Measurements from ENCODE around the gene BRWD1. TPM values are rescaled to one million over a fixed set of nuclear protein-coding genes. Genes with fewer than 3 reads are reported as not detected.

Gene BRWD1
- total RNA-seq, 2 experiments from 2014 or later: 53.2 to 61.7 TPM

- Histone ChIP-seq H2AFZ (ENCODE audit: low read length) (no peak overlapping the region), H3K9me3 (ENCODE audit: low read length) (no peaks in the 10 kb centered on the region), H4K20me1 (ENCODE audit: insufficient read depth, low read length) (no peaks in the 10 kb centered on the region), H3K36me3 (ENCODE audit: insufficient read depth, low read length) (peaks cover 11% of the 10 kb centered on the region), H3K79me2 (ENCODE audit: insufficient read depth, low read depth, low read length) (peaks cover 9% of the 10 kb centered on the region; the same call in 1 of the 2 replicates), H3K4me1 (ENCODE audit: insufficient read depth, low read length, poor library complexity, severe bottlenecking) (peaks cover 22% of the 10 kb centered on the region), H3K4me2 (ENCODE audit: low read length) (no peak overlapping the region), H3K9me2 (ENCODE audit: insufficient read depth, low read length) (no peaks in the 10 kb centered on the region), H3K27ac (ENCODE audit: low read depth, low read length, poor library complexity, severe bottlenecking) (no peak overlapping the region), H3K4me3 (ENCODE audit: low read depth, low read length, poor library complexity, severe bottlenecking) (no peak overlapping the region)
- POLR2A ChIA-PET: no interaction called here
- DNase-seq (ENCODE audit: low spot score): no peak
- BruUV-seq (replicated peaks): no TSS peak
- CTCF ChIA-PET (ENCODE audit: unreplicated experiment): no interaction called here
- intact Hi-C loops (cut with micrococcal nuclease; ENCODE audit: unreplicated experiment): loop anchor here (10.0 kb wide), 1 partner anchor 1824 kb away; the partner anchor contains the start of gene DYRK1A
- TF ChIP-seq CTCF (conservative IDR thresholded peaks at IDR 0.05; ENCODE audit: low read length) (no peak), EZH2phosphoT487 (IDR thresholded peaks at IDR 0.05; ENCODE audit: borderline replicate concordance, low read depth, low read length) (no peak)
Observed at GRCh38 chr21:39188521-39189139, 124.8 kb downstream of the BRWD1 start.

DNA sequence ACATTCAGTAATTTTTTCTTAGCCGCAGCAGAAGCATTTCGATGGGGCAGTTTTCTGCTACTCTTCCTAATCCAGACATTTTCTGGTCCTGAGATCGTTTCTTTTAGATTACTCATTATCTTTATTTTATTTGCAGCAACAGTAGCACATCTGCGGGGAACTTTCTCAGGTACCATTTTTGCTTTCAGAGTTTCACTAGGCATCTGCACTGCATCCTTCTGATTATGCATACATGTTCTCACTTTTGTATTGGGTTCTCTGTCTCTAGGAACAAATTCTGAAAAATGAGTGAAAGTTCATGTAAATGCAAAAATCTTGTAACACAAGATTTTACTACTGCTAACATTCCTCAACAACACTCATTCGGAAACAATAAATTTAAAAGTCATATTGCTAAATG is 126.3 kb downstream of the BRWD1 start:
- no peak for TF ChIP-seq EZH2phosphoT487 (IDR thresholded peaks at IDR 0.05; ENCODE audit: borderline replicate concordance, low read depth, low read length)
- no peak for TF ChIP-seq CTCF (conservative IDR thresholded peaks at IDR 0.05; ENCODE audit: low read length)
- no peaks in the 10 kb centered on the region for H3K9me2 ChIP-seq (ENCODE audit: insufficient read depth, low read length)
- peaks cover 18% of the 10 kb centered on the region for H3K79me2 ChIP-seq (ENCODE audit: insufficient read depth, low read depth, low read length)
- H3K36me3 ChIP-seq (ENCODE audit: insufficient read depth, low read length): peaks cover 4% of the 10 kb centered on the region; the same call in 1 of the 2 replicates
- H3K9me3 ChIP-seq (ENCODE audit: low read length): no peaks in the 10 kb centered on the region
- H3K4me3 ChIP-seq (ENCODE audit: low read depth, low read length, poor library complexity, severe bottlenecking): no peak overlapping the region
- BruUV-seq (replicated peaks): no TSS peak
- POLR2A ChIA-PET: interaction anchor here (0.6 to 1.0 kb wide), 3 partner anchors 83 to 200 kb away, joined by 3 to 4 read pairs (median 3); no protein-coding TSS in a partner anchor
- no peak overlapping the region for H2AFZ ChIP-seq (ENCODE audit: low read length)
- no peak overlapping the region for H3K4me2 ChIP-seq (ENCODE audit: low read length)
- intact Hi-C loops (cut with micrococcal nuclease; ENCODE audit: unreplicated experiment): loop anchor here (10.0 kb wide), 1 partner anchor 1822 kb away; the partner anchor contains the start of gene DYRK1A
- peaks cover 22% of the 10 kb centered on the region for H3K4me1 ChIP-seq (ENCODE audit: insufficient read depth, low read length, poor library complexity, severe bottlenecking)
- no peak overlapping the region for H3K27ac ChIP-seq (ENCODE audit: low read depth, low read length, poor library complexity, severe bottlenecking)
- no peaks in the 10 kb centered on the region for H4K20me1 ChIP-seq (ENCODE audit: insufficient read depth, low read length)
- DNase-seq (ENCODE audit: low spot score): no peak
- CTCF ChIA-PET (ENCODE audit: unreplicated experiment): no interaction called here

GRCh38 chr21:39186676-39187075 is 126.8 kb downstream of the BRWD1 start:
- Histone ChIP-seq H3K4me3 (ENCODE audit: low read depth, low read length, poor library complexity, severe bottlenecking) (no peak overlapping the region), H3K4me2 (ENCODE audit: low read length) (no peak overlapping the region), H3K79me2 (ENCODE audit: insufficient read depth, low read depth, low read length) (peaks cover 22% of the 10 kb centered on the region), H3K9me3 (ENCODE audit: low read length) (no peaks in the 10 kb centered on the region), H4K20me1 (ENCODE audit: insufficient read depth, low read length) (no peaks in the 10 kb centered on the region), H3K9me2 (ENCODE audit: insufficient read depth, low read length) (no peaks in the 10 kb centered on the region), H3K4me1 (ENCODE audit: insufficient read depth, low read length, poor library complexity, severe bottlenecking) (peaks cover 25% of the 10 kb centered on the region), H3K27ac (ENCODE audit: low read depth, low read length, poor library complexity, severe bottlenecking) (no peak overlapping the region), H2AFZ (ENCODE audit: low read length) (no peak overlapping the region), H3K36me3 (ENCODE audit: insufficient read depth, low read length) (peaks cover 4% of the 10 kb centered on the region; the same call in 1 of the 2 replicates)
- ChIA-PET CTCF (ENCODE audit: unreplicated experiment) (no interaction called here), POLR2A (interaction anchor here (0.6 to 1.0 kb wide), 3 partner anchors 84 to 201 kb away, joined by 3 to 4 read pairs (median 3); no protein-coding TSS in a partner anchor)
- TF ChIP-seq EZH2phosphoT487 (IDR thresholded peaks at IDR 0.05; ENCODE audit: borderline replicate concordance, low read depth, low read length): no peak
- TF ChIP-seq CTCF (conservative IDR thresholded peaks at IDR 0.05; ENCODE audit: low read length): no peak
- no peak for DNase-seq (ENCODE audit: low spot score)
- intact Hi-C loops (cut with micrococcal nuclease; ENCODE audit: unreplicated experiment): loop anchor here (10.0 kb wide), 1 partner anchor 1822 kb away; the partner anchor contains the start of gene DYRK1A
- no TSS peak for BruUV-seq (replicated peaks)
